GM21381 (cell line): ENCODE measurements around the gene PDE8B.

Experiments
- ATAC-seq: cut with Tn5 transposase; IDR thresholded peaks from one replicate; pipeline ENCODE4 v1.9.1; 2021; ENCODE audit warnings: mild to moderate bottlenecking, moderate library complexity; ENCODE audit not compliant: unreplicated experiment

Gene PDE8B

GRCh38 chr5:77316871-77317661 is 106.6 kb downstream of the PDE8B start:
- ATAC-seq, result no peak

DNA sequence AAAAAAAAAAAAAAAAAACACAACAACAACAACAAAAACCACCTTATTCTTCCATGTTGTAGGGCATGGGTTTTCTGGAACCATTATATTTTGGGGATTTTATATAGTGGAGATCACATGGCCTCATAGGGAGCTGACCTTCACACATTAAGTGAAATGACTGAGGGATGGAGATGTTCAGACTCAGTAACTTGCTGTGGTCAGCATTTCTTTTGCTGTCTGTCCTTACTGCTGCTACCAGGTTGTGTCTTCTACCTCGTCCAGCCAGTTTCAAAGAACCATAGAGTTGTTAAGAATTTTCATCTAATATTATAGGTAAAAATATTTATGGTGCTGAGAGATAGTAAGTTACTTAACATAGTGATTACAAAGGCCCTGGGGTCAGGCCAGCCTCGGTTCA is 107.6 kb downstream of the PDE8B start:
- ATAC-seq, result no peak

- ATAC-seq, result no peak
Measured at GRCh38 chr5:77319117-77319804, 108.8 kb downstream of the PDE8B start.

DNA sequence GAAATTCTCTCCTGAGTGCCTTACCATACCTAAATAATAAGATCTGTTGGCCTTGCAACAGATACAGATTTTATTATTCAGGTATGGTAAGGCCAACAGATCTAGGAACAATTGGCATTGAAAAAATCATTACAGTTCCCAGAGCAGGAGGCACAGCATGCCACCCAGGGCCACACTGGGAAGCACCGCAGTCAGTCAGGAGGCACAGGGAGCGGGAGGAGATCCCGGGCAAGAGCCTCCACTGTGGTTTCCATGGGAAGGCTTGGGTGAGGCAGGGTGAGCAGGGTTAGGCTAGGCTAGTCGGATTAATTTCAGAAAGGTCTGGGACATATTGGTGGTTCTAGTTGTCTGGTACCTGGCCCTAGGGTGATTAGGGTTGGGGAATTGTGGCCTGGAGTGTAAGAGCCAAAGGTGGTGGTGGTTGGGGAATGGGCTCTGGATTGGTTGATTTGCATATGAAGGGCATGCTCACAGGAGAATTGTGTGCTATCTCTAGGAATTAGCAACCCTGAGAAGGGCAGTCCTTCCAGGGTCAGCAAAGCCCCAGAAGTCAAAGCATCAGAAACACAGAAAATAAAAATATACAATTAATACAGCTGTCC is 111.4 kb downstream of the PDE8B start:
- ATAC-seq, result no peak

DNA sequence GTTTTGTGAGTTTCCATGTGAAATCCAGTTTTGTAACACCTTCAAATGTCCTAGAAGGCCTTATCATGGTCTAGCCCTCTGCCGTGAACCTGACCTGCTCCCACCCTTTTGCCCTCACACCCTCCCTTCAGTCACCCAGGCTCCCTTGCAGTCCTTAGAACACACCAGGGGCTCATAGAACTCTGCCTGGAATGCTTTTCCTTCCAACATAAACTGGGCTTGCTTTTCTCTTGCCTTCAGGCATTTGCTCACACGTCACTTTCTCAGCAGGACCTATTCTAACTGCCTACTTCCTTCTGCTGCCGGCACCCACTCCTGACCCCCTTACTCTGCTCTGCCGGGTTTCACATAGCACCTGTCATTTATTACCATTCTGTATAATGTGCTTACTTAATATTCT is 111.9 kb downstream of the PDE8B start:
- ATAC-seq, result no peak

DNA sequence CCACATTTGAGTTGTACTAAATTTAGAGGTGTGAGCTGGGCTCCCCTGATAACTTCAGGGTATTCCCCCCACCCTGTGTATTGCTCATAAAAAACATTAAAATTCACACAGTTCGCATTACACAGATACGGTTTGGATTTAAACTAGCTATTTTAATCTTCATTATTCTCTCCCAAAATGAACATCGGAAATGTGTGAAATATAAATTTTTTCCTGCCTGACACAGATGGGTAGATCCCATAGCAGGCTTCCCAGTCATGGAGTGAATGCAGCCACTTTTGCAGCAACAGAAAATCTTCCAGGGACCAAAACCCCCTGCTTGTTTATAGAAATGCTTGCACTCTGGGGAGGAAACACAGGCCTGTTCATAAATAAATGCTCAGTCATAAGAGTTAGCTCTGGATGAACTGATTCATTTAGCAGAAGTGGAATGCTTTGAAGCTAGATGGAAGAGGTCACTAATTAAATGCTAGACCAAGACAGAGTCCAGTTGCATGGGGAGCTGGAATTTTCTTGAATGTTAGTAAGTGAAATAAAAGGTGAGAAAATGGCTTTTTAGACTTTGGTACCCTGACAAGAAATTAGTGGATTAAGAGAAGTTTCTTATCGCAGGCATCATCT is 115.6 kb downstream of the PDE8B start:
- no peak for ATAC-seq

- ATAC-seq, result no peak
Measured at GRCh38 chr5:77326986-77327734, 116.7 kb downstream of the PDE8B start.

DNA sequence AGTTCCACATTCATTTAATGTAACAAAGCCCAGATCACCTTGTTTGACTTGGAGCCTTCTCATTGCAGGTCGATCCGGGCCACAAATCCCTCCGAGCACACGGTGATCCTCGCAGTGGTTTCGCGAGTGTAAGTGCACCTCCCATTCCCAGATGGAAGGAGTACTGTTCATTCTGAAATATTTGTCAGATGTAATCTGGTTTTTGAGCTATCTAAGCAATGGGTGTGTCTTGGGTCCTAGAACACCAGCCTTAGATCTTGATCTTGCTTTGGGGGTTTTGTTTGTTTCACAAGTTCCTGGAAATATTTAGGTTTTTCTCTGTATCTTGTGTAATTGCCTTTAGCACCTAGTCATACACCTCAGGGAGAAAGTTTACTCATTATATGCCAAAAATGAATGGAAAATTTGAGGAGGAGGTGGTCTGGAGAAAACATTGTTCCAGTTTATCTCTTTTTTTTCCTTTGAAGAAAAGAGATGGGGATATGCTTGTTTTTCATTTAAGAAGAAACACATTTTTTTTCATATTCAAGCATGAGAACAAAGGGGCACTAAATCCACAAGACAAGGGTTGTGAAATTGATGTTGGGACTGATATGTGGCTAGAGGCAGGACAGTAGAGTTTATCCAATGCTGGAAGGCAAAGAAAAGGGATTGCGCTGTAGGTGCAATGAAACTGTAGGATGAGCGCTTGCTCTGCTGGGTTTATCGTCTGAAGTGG is 118.6 kb downstream of the PDE8B start:
- no peak for ATAC-seq

GRCh38 chr5:77329664-77330430 is 119.4 kb downstream of the PDE8B start:
- no peak for ATAC-seq

GRCh38 chr5:77333036-77333435 is 122.6 kb downstream of the PDE8B start:
- no peak for ATAC-seq

DNA sequence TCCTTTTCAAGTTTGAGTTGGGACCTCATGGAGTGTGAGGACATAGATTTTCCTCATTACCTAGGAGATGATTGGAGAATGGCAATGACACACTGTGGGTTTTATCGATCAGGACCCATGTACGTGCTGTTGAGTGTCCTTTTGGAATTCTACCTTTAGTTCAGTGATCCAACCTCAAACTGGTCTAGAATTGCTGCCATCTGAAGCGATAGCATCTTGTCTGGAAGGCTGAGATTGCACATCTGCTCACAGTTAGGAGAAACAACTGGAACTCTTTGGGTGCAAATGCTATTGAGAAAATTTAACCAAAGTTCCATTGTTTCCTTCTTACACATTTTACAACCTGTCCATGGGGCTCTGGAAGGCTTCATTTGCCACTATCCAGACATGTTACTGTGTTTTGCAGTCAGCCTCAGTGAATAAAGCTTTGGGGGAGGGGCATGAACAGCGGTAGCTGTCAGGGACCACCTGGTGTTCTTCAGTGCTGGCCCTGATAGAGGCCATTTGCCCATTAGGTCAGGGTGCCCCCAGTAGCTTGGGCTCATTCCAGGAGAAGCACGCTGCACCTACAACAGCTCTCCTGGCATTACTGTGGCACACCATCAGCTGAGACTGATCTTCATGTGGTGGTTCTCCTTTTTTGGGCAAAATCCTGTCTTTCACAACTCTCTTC is 123.1 kb downstream of the PDE8B start:
- no peak for ATAC-seq

DNA sequence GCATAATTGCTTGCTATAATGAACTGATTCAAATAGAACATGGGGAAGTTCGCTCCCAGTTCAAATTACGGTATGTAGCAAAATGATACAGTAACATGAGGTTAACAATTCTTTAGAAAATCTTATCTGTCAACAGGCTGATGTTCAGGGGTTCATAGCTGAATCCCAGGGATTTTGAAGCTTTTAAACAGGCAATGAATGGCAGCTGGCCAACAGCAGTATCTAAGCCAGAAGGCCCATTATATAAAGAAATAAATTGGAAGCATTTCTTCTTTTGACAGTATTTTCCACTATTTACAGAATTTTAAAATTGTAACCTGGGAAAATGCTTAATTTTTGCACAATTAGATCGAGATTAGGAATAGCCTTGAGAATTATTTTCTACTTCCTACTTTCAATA is 126.8 kb downstream of the PDE8B start:
- no peak for ATAC-seq

DNA sequence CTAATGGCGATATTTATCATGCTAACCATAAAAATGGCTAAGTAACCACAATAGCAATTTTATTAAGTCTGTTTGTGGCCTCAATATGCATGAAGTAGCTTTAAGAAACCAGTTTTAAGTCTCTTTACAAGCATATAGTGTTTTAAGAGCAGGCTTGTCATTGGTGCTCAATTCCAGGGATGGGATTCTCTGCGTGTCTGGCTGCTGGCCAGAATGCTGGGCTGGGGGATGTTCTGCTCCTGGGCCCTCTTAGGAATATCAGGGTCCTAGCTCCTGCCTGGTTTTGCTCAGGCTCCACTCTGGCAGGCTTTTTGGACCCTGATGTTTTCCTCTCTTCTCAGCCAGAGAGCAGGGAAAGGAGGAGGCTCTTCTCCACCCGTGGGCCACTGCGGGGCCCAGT is 127.2 kb downstream of the PDE8B start:
- no peak for ATAC-seq

- no peak for ATAC-seq
Measured at GRCh38 chr5:77339337-77339890, 128.9 kb downstream of the PDE8B start.

GRCh38 chr5:77343165-77343564 is 132.7 kb downstream of the PDE8B start:
- no peak for ATAC-seq

DNA sequence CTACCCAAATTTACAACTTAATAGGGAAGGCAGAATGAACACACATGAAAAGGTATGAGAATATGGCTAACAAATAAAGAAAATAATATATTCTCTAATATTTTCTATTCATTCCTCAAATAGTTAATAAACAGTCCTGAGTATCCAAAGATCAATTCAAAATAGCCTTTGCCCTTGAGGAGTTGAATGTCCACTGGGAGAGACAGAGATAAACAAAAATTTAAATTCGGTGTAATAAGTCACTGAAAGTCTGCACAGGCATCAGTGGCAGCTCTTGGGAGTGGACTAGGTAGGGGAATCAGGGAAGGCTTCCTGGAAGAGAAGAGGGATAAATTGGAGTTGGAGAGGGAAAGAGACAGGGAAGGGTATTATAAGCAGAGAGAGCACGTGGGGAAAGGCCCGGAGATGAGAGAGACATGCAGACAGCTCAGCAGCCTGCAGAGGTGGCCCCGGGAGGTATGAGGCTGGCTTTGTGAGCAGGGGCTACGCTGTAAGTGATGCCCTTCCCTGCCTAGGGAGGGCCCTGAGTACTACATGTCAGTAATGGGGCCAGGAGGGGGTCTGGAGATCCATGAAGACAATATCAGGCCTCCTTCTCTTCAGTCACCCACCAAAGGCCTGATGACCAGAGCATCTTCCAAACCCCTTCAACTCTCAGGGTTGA is 137.1 kb downstream of the PDE8B start:
- ATAC-seq, result no peak

- ATAC-seq, result no peak
Measured at GRCh38 chr5:77353251-77353650, 142.8 kb downstream of the PDE8B start.

GRCh38 chr5:77354454-77354853 is 144.0 kb downstream of the PDE8B start:
- no peak for ATAC-seq
